H9 (cell line): ENCODE results near the gene FBXO5. TPM values are rescaled to one million over a fixed set of nuclear protein-coding genes. Genes with fewer than 3 reads are reported as not detected.
A peak's percentile ranks its signal among the peaks of the same experiment; 100 is the strongest.

ENCODE experiments used
- DNase-seq: peaks from one replicate; pipeline ENCODE4 v3.0.0-alpha.2; 2017
- H2AFZ ChIP-seq: one replicate; pipeline ENCODE4 v1.6.1; 2013; ENCODE audit warnings: mild to moderate bottlenecking, low read length, control low read depth, moderate library complexity
- H2AK5ac ChIP-seq: 2 replicates; pipeline ENCODE4 v1.6.1; 2013; ENCODE audit warnings: low read length, control low read depth, mixed read lengths; ENCODE audit not compliant: insufficient read length
- H2BK120ac ChIP-seq: one replicate; pipeline ENCODE4 v1.6.1; 2013; ENCODE audit warnings: low read depth, mild to moderate bottlenecking, low read length, control low read depth, inconsistent platforms; ENCODE audit not compliant: poor library complexity, severe bottlenecking
- H2BK12ac ChIP-seq: 2 replicates; pipeline ENCODE4 v1.6.1; 2013; ENCODE audit warnings: low read length, control low read depth, mixed read lengths, low read depth; ENCODE audit not compliant: insufficient read length
- H2BK15ac ChIP-seq: 2 replicates; pipeline ENCODE4 v1.6.1; 2013; ENCODE audit warnings: low read depth, low read length, control low read depth
- H2BK20ac ChIP-seq: one replicate; pipeline ENCODE4 v1.6.1; 2013; ENCODE audit warnings: low read depth, mild to moderate bottlenecking, low read length, control low read depth, inconsistent platforms; ENCODE audit not compliant: poor library complexity, severe bottlenecking
- H2BK5ac ChIP-seq: 2 replicates; pipeline ENCODE4 v1.6.1; 2013; ENCODE audit warnings: low read length, control low read depth, mixed read lengths; ENCODE audit not compliant: insufficient read length
- H3K14ac ChIP-seq: 2 replicates; pipeline ENCODE4 v1.6.1; 2013; ENCODE audit warnings: low read length, control low read depth; ENCODE audit not compliant: insufficient read depth
- H3K18ac ChIP-seq: 2 replicates; pipeline ENCODE4 v1.6.1; 2013; ENCODE audit warnings: low read depth, mild to moderate bottlenecking, mixed read lengths, low read length, control low read depth; ENCODE audit not compliant: insufficient read length
- H3K23ac ChIP-seq: 2 replicates; pipeline ENCODE4 v1.6.1; 2013; ENCODE audit warnings: low read length, control low read depth, mixed read lengths, low read depth; ENCODE audit not compliant: insufficient read length
- H3K23me2 ChIP-seq: 2 replicates; pipeline ENCODE4 v1.6.1; 2013; ENCODE audit warnings: low read depth, mild to moderate bottlenecking, mixed read lengths, low read length, control low read depth; ENCODE audit not compliant: insufficient read length, poor library complexity, severe bottlenecking
- H3K27ac ChIP-seq: 2 replicates; pipeline ENCODE4 v1.5.1; 2013; ENCODE audit warnings: low read length, control low read depth, mixed read lengths, low read depth; ENCODE audit not compliant: insufficient read length
- H3K27me3 ChIP-seq: 2 replicates; pipeline ENCODE4 v1.6.1; 2013; ENCODE audit warnings: low read length, control low read depth, inconsistent platforms; ENCODE audit not compliant: insufficient read depth
- H3K4ac ChIP-seq: 2 replicates; pipeline ENCODE4 v1.6.1; 2013; ENCODE audit warnings: low read depth, mild to moderate bottlenecking, control low read depth, inconsistent platforms, low read length, moderate library complexity
- H3K4me1 ChIP-seq: 2 replicates; pipeline ENCODE4 v1.6.1; 2013; ENCODE audit warnings: low read length, control low read depth, inconsistent platforms; ENCODE audit not compliant: insufficient read depth
- H3K4me2 ChIP-seq: 2 replicates; pipeline ENCODE4 v1.6.1; 2013; ENCODE audit warnings: low read length, control low read depth, mixed read lengths; ENCODE audit not compliant: insufficient read length, insufficient read depth
- H3K56ac ChIP-seq: 2 replicates; pipeline ENCODE4 v1.6.1; 2013; ENCODE audit warnings: low read depth, mild to moderate bottlenecking, mixed read lengths, low read length, control low read depth; ENCODE audit not compliant: insufficient read length
- H3K79me1 ChIP-seq: 2 replicates; pipeline ENCODE4 v1.6.1; 2013; ENCODE audit warnings: low read depth, mild to moderate bottlenecking, moderate library complexity, low read length, control low read depth, inconsistent platforms; ENCODE audit not compliant: insufficient read depth, poor library complexity, severe bottlenecking
- H3K79me2 ChIP-seq: 2 replicates; pipeline ENCODE4 v1.6.1; 2013; ENCODE audit warnings: low read length, control low read depth, inconsistent platforms; ENCODE audit not compliant: insufficient read depth
- H3K9ac ChIP-seq: 2 replicates; pipeline ENCODE4 v1.6.1; 2013; ENCODE audit warnings: low read length, control low read depth, mixed read lengths; ENCODE audit not compliant: insufficient read length; ENCODE audit errors: extremely low read depth
- H3K9me3 ChIP-seq: one replicate; pipeline ENCODE4 v1.6.1; 2013; ENCODE audit warnings: low read depth, low read length, inconsistent platforms; ENCODE audit not compliant: control insufficient read depth
- H3T11ph ChIP-seq: one replicate; pipeline ENCODE4 v1.6.1; 2013; ENCODE audit warnings: mild to moderate bottlenecking, low read length, control low read depth, inconsistent platforms
- H4K20me1 ChIP-seq: one replicate; pipeline ENCODE4 v1.6.1; 2013; ENCODE audit not compliant: control insufficient read depth, insufficient read length, insufficient read depth
- H4K5ac ChIP-seq: 2 replicates; pipeline ENCODE4 v1.6.1; 2013; ENCODE audit warnings: low read depth, mild to moderate bottlenecking, mixed read lengths, low read length, control low read depth; ENCODE audit not compliant: insufficient read length
- H4K8ac ChIP-seq: replicated peaks from 2 replicates; pipeline ENCODE4 v1.6.1; 2013; ENCODE audit warnings: low read length, control low read depth, mixed read lengths, low read depth; ENCODE audit not compliant: insufficient read length
- H4K91ac ChIP-seq: 2 replicates; pipeline ENCODE4 v1.6.1; 2013; ENCODE audit warnings: low read depth, mild to moderate bottlenecking, moderate library complexity, mixed read lengths, low read length, control low read depth; ENCODE audit not compliant: insufficient read length
- H3K27ac Mint-ChIP-seq, 3 experiments: 2 replicates in 2 of 3; 3 replicates in 1 of 3; pipeline ENCODE4 v1.8.0; 2020 to 2021; ENCODE audit warnings: mixed read lengths in 3 of 3, mild to moderate bottlenecking in 1 of 3, moderate library complexity in 1 of 3
- H3K27me3 Mint-ChIP-seq: 2 replicates; pipeline ENCODE4 v1.8.0; 2021; ENCODE audit warnings: low read depth, mild to moderate bottlenecking, moderate library complexity, mixed read lengths
- H3K36me3 Mint-ChIP-seq, 3 experiments: 2 replicates in 2 of 3; 3 replicates in 1 of 3; pipeline ENCODE4 v1.8.0; 2020 to 2021; ENCODE audit warnings: low read depth in 3 of 3, mixed read lengths in 3 of 3; ENCODE audit not compliant: insufficient read depth in 1 of 3
- H3K4me1 Mint-ChIP-seq, 2 experiments: 2 replicates each; pipeline ENCODE4 v1.8.0; 2020; ENCODE audit warnings: mixed read lengths in 2 of 2
- H3K4me3 Mint-ChIP-seq, 2 experiments: 2 replicates in 1 of 2; 3 replicates in 1 of 2; pipeline ENCODE4 v1.8.0; 2020 to 2021; ENCODE audit warnings: mild to moderate bottlenecking in 2 of 2, mixed read lengths in 2 of 2, moderate library complexity in 1 of 2
- H3K9me3 Mint-ChIP-seq, 2 experiments: 2 replicates in 1 of 2; 3 replicates in 1 of 2; pipeline ENCODE4 v1.8.0; 2020; ENCODE audit warnings: mild to moderate bottlenecking in 2 of 2, mixed read lengths in 2 of 2, moderate library complexity in 1 of 2
- CTCF ChIP-seq: fragments of 200-600 bp; sonication (generic); conservative IDR thresholded peaks from 3 replicates; pipeline ENCODE4 v1.8.0; 2021; ENCODE audit warnings: antibody characterized with exemption, mild to moderate bottlenecking
- whole genome bisulfite sequencing: extraction: QIAGEN DNeasy Blood & Tissue Kit; methylation state at CpG from one replicate; pipeline ENCODE4 v1.1.7; 2013; ENCODE audit warnings: missing lambda C conversion rate, low lambda C conversion rate, mixed read lengths; ENCODE audit not compliant: insufficient read length; ENCODE audit errors: extremely low coverage; 5-methylcytosine and 5-hydroxymethylcytosine counted together
- total RNA-seq: library from RNA; stranded (reverse); gene quantifications from 2 replicates; pipeline ENCODE4 v1.2.1, GENCODE V29; 2021

FBXO5 gene
- total RNA-seq, 1 experiment from 2014 or later, result 47.6 TPM

- Mint-ChIP-seq H3K36me3 (peaks cover 47 to 75% (median 64%) of the 10 kb centered on the region in 3 experiments), H3K4me1 (peaks cover 32 to 33% of the 10 kb centered on the region in 2 experiments), H3K27ac (0 out of 7 replicates have a peak overlapping the region, but pooled peaks of 1 of the 3 experiments have one; percentile 34), H3K27me3 (no peaks in the 10 kb centered on the region; the same call in 1 of the 2 replicates), H3K4me3 (no peak overlapping the region), H3K9me3 (no peaks in the 10 kb centered on the region)
- H2BK15ac ChIP-seq, result no peak overlapping the region
- H3K9me3 ChIP-seq, result no peaks in the 10 kb centered on the region
- no peak overlapping the region for H3K9ac ChIP-seq
- H2AK5ac ChIP-seq, result no peak overlapping the region
- H3K4me1 ChIP-seq, result no peaks in the 10 kb centered on the region; the same call in 1 of the 2 replicates
- H3K79me1 ChIP-seq, result peaks cover 4% of the 10 kb centered on the region
- no peak overlapping the region for H4K91ac ChIP-seq
- H3K23ac ChIP-seq, result no peak overlapping the region
- DNase-seq, result no peak
- no peak overlapping the region for H2AFZ ChIP-seq
- H2BK20ac ChIP-seq, result no peak overlapping the region
- peaks cover 36% of the 10 kb centered on the region for H3K79me2 ChIP-seq
- H3K14ac ChIP-seq, result no peak overlapping the region
- H2BK12ac ChIP-seq, result no peak overlapping the region
- no peak overlapping the region for H3K56ac ChIP-seq
- WGBS, result no CpG with 5 or more reads among the region's 1 CpG
- H3T11ph ChIP-seq, result no peak overlapping the region
- H3K27ac ChIP-seq, result no peak overlapping the region
- no peak for TF ChIP-seq CTCF
- no peaks in the 10 kb centered on the region for H3K23me2 ChIP-seq
- no peak overlapping the region for H2BK120ac ChIP-seq
- no peak overlapping the region for H4K8ac ChIP-seq
- H3K18ac ChIP-seq, result no peak overlapping the region
- no peak overlapping the region for H4K5ac ChIP-seq
- H3K27me3 ChIP-seq, result no peaks in the 10 kb centered on the region
- H3K4me2 ChIP-seq, result no peak overlapping the region
- H2BK5ac ChIP-seq, result no peak overlapping the region
- no peaks in the 10 kb centered on the region for H4K20me1 ChIP-seq
- H3K4ac ChIP-seq, result no peak overlapping the region
Observed at GRCh38 chr6:152973916-152974315, 8.9 kb downstream of the FBXO5 start.
